Heart right ventricle (tissue), 16 donors: ENCODE results near the gene TENT5C. TPM values are rescaled to one million over a fixed set of nuclear protein-coding genes. Genes with fewer than 3 reads are reported as not detected.
A peak's percentile ranks its signal among the peaks of the same experiment; 100 is the strongest.

Source experiments
- ATAC-seq, 8 donors: fragments of 200-7000 bp; cut with Tn5 transposase; one replicate each; pipeline ENCODE4 v1.9.1; 2020; ENCODE audit warnings: mild to moderate bottlenecking in 8 of 8, moderate library complexity in 8 of 8, moderate number of reproducible peaks in 1 of 8
- DNase-seq, 2 donors: peaks; one replicate each; pipeline ENCODE4 v3.0.0-alpha.2; 2020
- H3K27ac ChIP-seq, 10 donors: fragments of 200-600 bp; sonication (generic) in 2 of 10; one replicate each; pipeline versions ENCODE4 v1.5.0 to v1.8.0; 2020 to 2022; ENCODE audit warnings: mild to moderate bottlenecking in 3 of 10
- H3K27me3 ChIP-seq, 7 donors: fragments of 200-600 bp; one replicate each; pipeline ENCODE4 v1.8.0; 2021 to 2022; ENCODE audit warnings: mild to moderate bottlenecking in 2 of 7
- H3K36me3 ChIP-seq, 9 donors: fragments of 200-600 bp; sonication (generic) in 1 of 9; one replicate each; pipeline versions ENCODE4 v1.5.0 to v1.8.0; 2020 to 2022; ENCODE audit warnings: mild to moderate bottlenecking in 2 of 9
- H3K4me1 ChIP-seq, 9 donors: fragments of 200-600 bp; sonication (generic) in 1 of 9; one replicate each; pipeline versions ENCODE4 v1.5.0 to v1.8.0; 2020 to 2022; ENCODE audit warnings: mild to moderate bottlenecking in 4 of 9
- H3K4me3 ChIP-seq, 10 donors: fragments of 200-600 bp; sonication (generic) in 2 of 10; one replicate each; pipeline versions ENCODE4 v1.5.0 to v1.8.0; 2020 to 2022; ENCODE audit warnings: mild to moderate bottlenecking in 7 of 10, moderate library complexity in 2 of 10
- H3K9me3 ChIP-seq, 11 donors: fragments of 200-600 bp in 10 of 11; sonication (generic) in 2 of 11; one replicate each; pipeline versions ENCODE4 v1.5.0 to v1.8.0; 2013 to 2022; ENCODE audit warnings: mild to moderate bottlenecking in 2 of 11, control low read depth in 1 of 11, moderate library complexity in 1 of 11
- CTCF ChIP-seq, 9 donors: fragments of 200-600 bp; sonication (generic) in 2 of 9; IDR thresholded peaks; one replicate each; pipeline versions ENCODE4 v1.5.0 to v1.8.0; 2021 to 2022; ENCODE audit warnings: antibody characterized with exemption in 9 of 9, mild to moderate bottlenecking in 5 of 9, moderate library complexity in 1 of 9
- WGBS, 2 donors: extraction: QIAGEN DNeasy Blood & Tissue Kit; methylation state at CpG; one replicate each; pipeline ENCODE4 v1.1.7; 2013; ENCODE audit warnings: inconsistent platforms in 1 of 2; 5-methylcytosine and 5-hydroxymethylcytosine counted together
- intact Hi-C, 10 donors: fragments of 100-400 bp; cut with DNase I; formaldehyde crosslinking; loops; one replicate each; pipeline versions ENCODE4 v1.11.1 to v1.14.2; 2022
- polyA plus RNA-seq, 2 donors: library from polyadenylated mRNA; stranded (reverse); fragments of 200-250 nt; gene quantifications; one replicate each; pipeline ENCODE4 v1.2.3, GENCODE V29; 2013
- total RNA-seq, 10 donors: library from RNA; stranded (reverse); fragmentation: NEBNext Ultra II Directional in 3 of 10; extraction: Animal tissue kit (Norgen Biotek cat#: 25700) in 3 of 10; gene quantifications; one replicate each; pipeline versions ENCODE4 v1.2.1 to v1.2.4, GENCODE V29; 2021 to 2023
- donor health status: Arrhythmogenic right ventricular cardiomyopathy.
- donor health status: ischemic (EF 13 %, LVEDD 7.1; RV severe dilation, severe dysfunction).
- donor health status: healthy with polysubstance abuse.
- donor health status: DM: no; HTN: yes; CAD: no.
- donor health status: DM: no; HTN: no; CAD: no.
- donor health status: ischemic (EF 25% LVEDD 6.9; RV normal size, moderate dysfunction).
- donor health status: ischemic (EF 25% LVEDD 5.7; RV mildly dilated, moderate dysfunction).
- donor health status: healthy.
- donor health status: DM: yes; HTN: yes; CAD: no.
- donor health status: Ischemic cardiomyopathy.
- donor health status: ischemic (EF 35%, LVEDD 5.7; RV mildly dilated, moderate dysfunction).
- donor health status: nonischemic (EF 11% LVEDD 7.7; RV severe dilation, severe dysfunction).
- donor health status: DM: yes; HTN: yes; CAD: no.
- donor health status: PGD.
- donor health status: ischemic (EF 29% LVEDD 5.4; RV normal size, mild dysfunction).
- donor health status: nonischemic (EF 23%, LVEDD 6.1; RV moderate dilation, normal function).

Gene TENT5C
- total and polyA plus RNA-seq, 12 donors = 3.1 to 23.1 (median 10.2) TPM

- TF ChIP-seq CTCF (IDR thresholded peaks at IDR 0.05) = no peak
These were observed 8.3 kb downstream of the TENT5C start for GRCh38 chr1:117613969-117614729.

GRCh38 chr1:117615474-117615873 lies 9.6 kb downstream of the TENT5C start:
- Histone ChIP-seq H3K9me3 (no peaks in the 10 kb centered on the region), H3K36me3 (no peaks in the 10 kb centered on the region), H3K27ac (no peak overlapping the region), H3K27me3 (no peaks in the 10 kb centered on the region), H3K4me3 (no peak overlapping the region), H3K4me1 (peaks cover 0 to 64% (median 36%) of the 10 kb centered on the region in 9 donors)
- ATAC-seq = no peak
- TF ChIP-seq CTCF (IDR thresholded peaks at IDR 0.05) = no peak
- intact Hi-C loops = no loop called here
- WGBS, 2 donors = 70 to 73% methylated on average over 3 of the region's 3 CpGs
- DNase-seq = no peak

More at GRCh38 chr1:117613969-117614729, 8.3 kb downstream of the TENT5C start:
- intact Hi-C loops = loop anchor here in 2 of 10 donors (5.0 kb wide), 1 partner anchor 58 kb away; no protein-coding TSS in a partner anchor
- 62 to 66% methylated on average over 9 of the region's 9 CpGs for WGBS, 2 donors
- DNase-seq = no peak
- Histone ChIP-seq H3K27ac (peak overlapping the region in 3 of 10 donors; percentile 19 to 69 (median 25)), H3K36me3 (no peaks in the 10 kb centered on the region), H3K27me3 (no peaks in the 10 kb centered on the region), H3K4me3 (no peak overlapping the region), H3K4me1 (peaks cover 0 to 77% (median 43%) of the 10 kb centered on the region in 9 donors), H3K9me3 (no peaks in the 10 kb centered on the region)
- ATAC-seq = no peak

- Histone ChIP-seq H3K4me1 (peaks cover 0 to 59% (median 27%) of the 10 kb centered on the region in 9 donors), H3K36me3 (no peaks in the 10 kb centered on the region), H3K27me3 (no peaks in the 10 kb centered on the region), H3K4me3 (no peak overlapping the region), H3K27ac (no peak overlapping the region), H3K9me3 (no peaks in the 10 kb centered on the region)
- TF ChIP-seq CTCF (IDR thresholded peaks at IDR 0.05) = no peak
- intact Hi-C loops = no loop called here
- WGBS, 2 donors = 84 to 93% methylated on average over 3 of the region's 3 CpGs
- ATAC-seq (no peak), DNase-seq (no peak)
These were observed 10.5 kb downstream of the TENT5C start for GRCh38 chr1:117616356-117616755.

- intact Hi-C loops = no loop called here
- WGBS, 2 donors = 81 to 88% methylated on average over 6 of the region's 6 CpGs
- peaks cover 0 to 52% (median 23%) of the 10 kb centered on the region in 9 donors for H3K4me1 ChIP-seq
These were observed 11.1 kb downstream of the TENT5C start for GRCh38 chr1:117616967-117617366.

More at GRCh38 chr1:117616967-117617366, 11.1 kb downstream of the TENT5C start:
- no peak overlapping the region for H3K4me3 ChIP-seq
- no peaks in the 10 kb centered on the region for H3K27me3 ChIP-seq
- no peak overlapping the region for H3K27ac ChIP-seq
- no peak for ATAC-seq
- TF ChIP-seq CTCF (IDR thresholded peaks at IDR 0.05) = no peak
- no peaks in the 10 kb centered on the region for H3K36me3 ChIP-seq
- H3K9me3 ChIP-seq = no peaks in the 10 kb centered on the region
- no peak for DNase-seq
